DND-41 (cell line): ENCODE results near the gene RPA1.

Experiments used
- ATAC-seq: fragments of 200-7000 bp; cut with Tn5 transposase; 3 replicates; pipeline ENCODE4 v1.9.1; 2021; ENCODE audit warnings: low read depth; ENCODE audit not compliant: insufficient read depth
- DNase-seq: peaks from one replicate; pipeline ENCODE4 v3.0.0-alpha.2; 2020
- H2AFZ ChIP-seq: 2 replicates; pipeline ENCODE4 v1.6.0; 2012; ENCODE audit warnings: low read depth, low read length
- H3K27ac ChIP-seq: 2 replicates; pipeline ENCODE4 v1.5.1; 2012; ENCODE audit warnings: low read length, inconsistent platforms
- H3K27me3 ChIP-seq: fragments of 200-600 bp; sonication (generic); 2 replicates; pipeline ENCODE4 v1.6.0; 2012; ENCODE audit warnings: low read length, mild to moderate bottlenecking, inconsistent platforms; ENCODE audit not compliant: insufficient read depth, poor library complexity
- H3K36me3 ChIP-seq: 2 replicates; pipeline ENCODE4 v1.5.1; 2012; ENCODE audit warnings: low read length, inconsistent platforms; ENCODE audit not compliant: insufficient read depth
- H3K4me1 ChIP-seq: 2 replicates; pipeline ENCODE4 v1.5.1; 2012; ENCODE audit warnings: mild to moderate bottlenecking, low read length; ENCODE audit not compliant: insufficient read depth
- H3K4me2 ChIP-seq: 2 replicates; pipeline ENCODE4 v1.6.0; 2012; ENCODE audit warnings: mild to moderate bottlenecking, moderate library complexity, low read length, inconsistent platforms; ENCODE audit not compliant: insufficient read depth
- H3K4me3 ChIP-seq, 2 experiments: fragments of 200-600 bp in 1 of 2; shearing (Covaris generic) in 1 of 2; 2 replicates each; pipeline ENCODE4 v1.5.1; 2012 to 2016; ENCODE audit warnings: inconsistent platforms in 2 of 2, low read length in 2 of 2, mild to moderate bottlenecking in 2 of 2, low read depth in 1 of 2, moderate library complexity in 1 of 2
- H3K79me2 ChIP-seq: 2 replicates; pipeline ENCODE4 v1.6.0; 2012; ENCODE audit warnings: low read length, inconsistent platforms; ENCODE audit not compliant: insufficient read depth
- H3K9ac ChIP-seq: 2 replicates; pipeline ENCODE4 v1.6.0; 2012; ENCODE audit warnings: low read depth, mild to moderate bottlenecking, inconsistent platforms, low read length, moderate library complexity
- H3K9me3 ChIP-seq: 2 replicates; pipeline ENCODE4 v1.5.1; 2012; ENCODE audit warnings: low read length, moderate library complexity, mild to moderate bottlenecking, inconsistent platforms; ENCODE audit not compliant: insufficient read depth, severe bottlenecking
- H4K20me1 ChIP-seq: 2 replicates; pipeline ENCODE4 v1.6.0; 2012; ENCODE audit warnings: low read length; ENCODE audit not compliant: insufficient read depth
- CTCF ChIP-seq: IDR thresholded peaks from 2 replicates; pipeline ENCODE4 v1.5.1; 2012; ENCODE audit warnings: borderline replicate concordance, low read length, moderate library complexity, mild to moderate bottlenecking; ENCODE audit not compliant: poor library complexity, severe bottlenecking; ENCODE audit errors: extremely low read depth
- EZH2 ChIP-seq: IDR thresholded peaks from 3 replicates; pipeline ENCODE4 v1.6.1; 2012; ENCODE audit warnings: borderline replicate concordance, low read depth, mild to moderate bottlenecking, moderate library complexity, low read length, inconsistent platforms; ENCODE audit not compliant: severe bottlenecking

Gene RPA1

GRCh38 chr17:1873418-1873817 is 43.6 kb downstream of the RPA1 start:
- TF ChIP-seq EZH2 (no peak), CTCF (no peak)
- H4K20me1 ChIP-seq, result peaks cover 6% of the 10 kb centered on the region; the same call in 1 of the 2 replicates
- H3K79me2 ChIP-seq, result peaks cover 7% of the 10 kb centered on the region; the same call in 1 of the 2 replicates
- H3K27me3 ChIP-seq, result no peaks in the 10 kb centered on the region
- peaks cover 75% of the 10 kb centered on the region for H3K36me3 ChIP-seq
- no peak overlapping the region for H3K4me3 ChIP-seq
- H3K9ac ChIP-seq, result no peak overlapping the region
- no peak overlapping the region for H3K27ac ChIP-seq
- ATAC-seq (no peak), DNase-seq (no peak)
- no peak overlapping the region for H2AFZ ChIP-seq
- no peak overlapping the region for H3K4me2 ChIP-seq
- no peaks in the 10 kb centered on the region for H3K9me3 ChIP-seq
- peaks cover 47% of the 10 kb centered on the region for H3K4me1 ChIP-seq

- H3K4me2 ChIP-seq, result no peak overlapping the region
- ATAC-seq (no peak), DNase-seq (no peak)
- H3K27me3 ChIP-seq, result no peaks in the 10 kb centered on the region
- H3K9me3 ChIP-seq, result no peaks in the 10 kb centered on the region
- H3K9ac ChIP-seq, result no peak overlapping the region
- TF ChIP-seq EZH2 (no peak), CTCF (no peak)
- H3K4me3 ChIP-seq, result no peak overlapping the region
- H3K79me2 ChIP-seq, result peaks cover 7% of the 10 kb centered on the region; the same call in 1 of the 2 replicates
- H3K36me3 ChIP-seq, result peaks cover 87% of the 10 kb centered on the region
- H4K20me1 ChIP-seq, result peaks cover 3% of the 10 kb centered on the region; the same call in 1 of the 2 replicates
- no peak overlapping the region for H2AFZ ChIP-seq
- H3K27ac ChIP-seq, result no peak overlapping the region
- peaks cover 26% of the 10 kb centered on the region for H3K4me1 ChIP-seq
Observed at GRCh38 chr17:1875597-1875996, 45.8 kb downstream of the RPA1 start.

GRCh38 chr17:1878419-1879121 is 48.8 kb downstream of the RPA1 start:
- H3K4me3 ChIP-seq, result no peak overlapping the region
- H3K36me3 ChIP-seq, result peaks cover 93% of the 10 kb centered on the region
- H2AFZ ChIP-seq, result no peak overlapping the region
- H3K4me2 ChIP-seq, result no peak overlapping the region
- no peaks in the 10 kb centered on the region for H3K79me2 ChIP-seq
- TF ChIP-seq EZH2, result no peak
- no peak for TF ChIP-seq CTCF
- H4K20me1 ChIP-seq, result no peaks in the 10 kb centered on the region
- DNase-seq, result no peak
- no peaks in the 10 kb centered on the region for H3K4me1 ChIP-seq
- no peaks in the 10 kb centered on the region for H3K27me3 ChIP-seq
- no peaks in the 10 kb centered on the region for H3K9me3 ChIP-seq
- no peak for ATAC-seq
- H3K27ac ChIP-seq, result no peak overlapping the region
- H3K9ac ChIP-seq, result no peak overlapping the region
